NCI-H2107 treated with DMSO at 0.1 percent for 48 hours (cell line): Measurements from ENCODE around the gene IQCB1.
"Not testable (repeated sequence)": the region's sequence is repeated elsewhere in the genome, so short reads cannot be mapped to it uniquely, and the experiment has no call there.

Experiments used
- DNase-seq: peaks from one replicate; lab custom pipeline; 2025; ENCODE audit not compliant: unreplicated experiment; lab: John Stamatoyannopoulos, UW

The IQCB1 gene, protein sequence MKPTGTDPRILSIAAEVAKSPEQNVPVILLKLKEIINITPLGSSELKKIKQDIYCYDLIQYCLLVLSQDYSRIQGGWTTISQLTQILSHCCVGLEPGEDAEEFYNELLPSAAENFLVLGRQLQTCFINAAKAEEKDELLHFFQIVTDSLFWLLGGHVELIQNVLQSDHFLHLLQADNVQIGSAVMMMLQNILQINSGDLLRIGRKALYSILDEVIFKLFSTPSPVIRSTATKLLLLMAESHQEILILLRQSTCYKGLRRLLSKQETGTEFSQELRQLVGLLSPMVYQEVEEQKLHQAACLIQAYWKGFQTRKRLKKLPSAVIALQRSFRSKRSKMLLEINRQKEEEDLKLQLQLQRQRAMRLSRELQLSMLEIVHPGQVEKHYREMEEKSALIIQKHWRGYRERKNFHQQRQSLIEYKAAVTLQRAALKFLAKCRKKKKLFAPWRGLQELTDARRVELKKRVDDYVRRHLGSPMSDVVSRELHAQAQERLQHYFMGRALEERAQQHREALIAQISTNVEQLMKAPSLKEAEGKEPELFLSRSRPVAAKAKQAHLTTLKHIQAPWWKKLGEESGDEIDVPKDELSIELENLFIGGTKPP

DNA sequence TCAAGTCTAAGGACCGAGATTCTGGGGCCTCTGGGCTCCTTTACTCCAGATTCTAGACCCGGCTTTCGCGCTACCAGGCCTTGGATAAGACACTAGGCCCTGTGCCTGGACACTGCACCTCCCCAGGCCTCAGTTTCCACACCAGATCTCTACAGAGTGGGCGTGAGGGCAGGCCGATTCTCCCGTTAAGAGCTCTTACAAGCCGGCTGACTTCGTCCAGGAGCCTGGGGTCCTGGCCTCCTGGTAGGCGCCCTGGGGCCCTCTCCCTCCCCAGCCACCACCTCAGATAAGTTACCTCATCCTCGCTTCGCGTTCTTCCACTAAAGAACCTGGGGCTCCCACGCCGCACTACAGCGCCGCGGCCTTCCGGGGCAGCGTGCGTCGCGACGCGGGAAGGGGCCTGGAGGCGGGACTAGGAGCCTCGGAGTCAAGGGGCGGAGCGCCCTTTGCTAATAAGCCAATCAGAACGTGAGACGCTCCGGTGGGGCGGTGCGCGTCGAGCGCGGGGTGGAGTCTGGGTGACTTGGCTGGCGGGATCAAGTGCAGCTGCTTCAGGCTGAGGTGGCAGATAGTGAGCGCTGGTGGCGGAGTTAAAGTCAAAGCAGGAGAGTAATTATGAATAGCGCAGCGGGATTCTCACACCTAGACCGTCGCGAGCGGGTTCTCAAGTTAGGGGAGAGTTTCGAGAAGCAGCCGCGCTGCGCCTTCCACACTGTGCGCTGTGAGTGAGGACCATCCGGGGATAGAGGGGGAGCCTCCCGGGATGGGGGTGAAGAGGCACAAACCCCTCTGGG is at the start of gene IQCB1, which contains the start of gene EAF2:
Gene IQCB1 (minus strand): TSS at position 390 of the 794 bp plus-strand sequence. CDS start 6,100 bp downstream, outside the sequence.
Gene EAF2 (plus strand): TSS at position 539 of the 794 bp plus-strand sequence. CDS start 77 bp downstream, at position 616.
- DNase-seq, result peak; percentile 96

DNA sequence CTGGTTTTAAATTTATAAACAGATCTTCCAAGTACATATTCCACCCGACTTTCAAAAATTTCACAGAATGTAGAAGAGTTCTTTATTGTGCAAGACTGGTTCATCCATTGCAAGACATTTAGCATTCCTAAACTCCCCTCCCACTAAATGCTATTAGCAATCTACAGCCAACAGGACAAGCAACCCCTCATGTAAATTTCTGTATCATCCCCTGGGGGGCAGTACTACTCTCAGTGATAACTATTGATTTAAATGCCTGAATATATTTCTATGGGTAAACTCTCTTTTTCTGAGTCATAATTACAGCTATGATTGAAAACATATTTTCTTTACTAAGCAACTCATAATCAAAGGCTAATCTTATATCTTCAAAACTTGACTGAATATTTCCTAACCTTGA is 48.6 kb upstream of the IQCB1 start:
- DNase-seq, result no peak

DNA sequence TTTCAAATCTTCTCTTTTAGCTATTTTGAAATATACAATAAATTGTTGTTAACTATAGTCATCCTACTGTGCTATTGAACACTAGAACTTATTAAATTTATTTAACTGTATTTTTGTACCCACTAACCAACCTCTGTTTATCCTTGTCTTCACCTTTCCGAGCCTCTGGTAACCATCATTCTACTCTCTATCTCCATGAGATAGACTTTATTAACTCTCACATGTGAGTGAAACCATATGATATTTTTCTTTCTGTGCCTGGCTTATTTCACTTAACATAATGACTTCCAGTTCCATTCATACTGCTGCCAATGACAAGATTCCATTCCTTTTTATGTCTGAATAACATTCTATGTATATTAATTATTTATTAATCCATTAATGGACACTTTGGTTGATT is 43.6 kb upstream of the IQCB1 start:
- no peak for DNase-seq

DNA sequence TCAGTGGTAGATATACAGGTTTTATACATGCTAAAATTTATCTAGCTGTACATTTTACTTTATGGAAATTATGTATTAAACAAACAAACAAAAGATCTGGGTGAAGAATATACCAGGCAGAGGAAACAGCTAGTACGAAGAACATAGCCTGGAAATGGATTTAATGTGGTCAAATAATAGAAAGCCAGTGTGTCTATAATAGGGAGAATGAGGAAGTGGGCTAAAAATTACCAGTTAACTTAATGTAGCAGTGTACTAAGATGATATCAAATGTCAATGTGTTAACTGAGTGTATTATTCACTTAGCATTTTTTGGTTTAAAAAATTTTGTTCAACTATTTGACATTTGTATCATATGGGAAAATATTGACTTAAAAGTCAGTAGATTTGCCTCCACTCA is 36.6 kb upstream of the IQCB1 start:
- DNase-seq, result no peak

DNA sequence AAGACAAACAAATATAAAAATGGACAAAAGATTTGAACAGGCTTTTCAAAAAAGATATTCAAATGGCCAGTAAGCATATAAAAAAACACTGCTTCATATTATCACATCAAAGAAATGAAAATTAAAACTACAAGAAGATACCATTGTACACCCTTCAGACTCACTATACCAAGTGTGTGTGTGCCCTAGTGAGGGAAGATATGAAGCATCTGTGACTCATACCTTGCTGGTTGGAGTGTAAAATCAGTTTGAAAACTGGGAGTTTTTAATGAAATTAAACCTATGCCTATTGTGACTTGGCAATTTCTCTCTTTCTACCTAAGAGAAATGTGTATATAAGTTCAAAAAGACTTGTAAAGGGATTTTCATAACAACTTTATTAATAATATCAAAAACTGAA is 35.9 kb upstream of the IQCB1 start:
- no peak for DNase-seq

DNA sequence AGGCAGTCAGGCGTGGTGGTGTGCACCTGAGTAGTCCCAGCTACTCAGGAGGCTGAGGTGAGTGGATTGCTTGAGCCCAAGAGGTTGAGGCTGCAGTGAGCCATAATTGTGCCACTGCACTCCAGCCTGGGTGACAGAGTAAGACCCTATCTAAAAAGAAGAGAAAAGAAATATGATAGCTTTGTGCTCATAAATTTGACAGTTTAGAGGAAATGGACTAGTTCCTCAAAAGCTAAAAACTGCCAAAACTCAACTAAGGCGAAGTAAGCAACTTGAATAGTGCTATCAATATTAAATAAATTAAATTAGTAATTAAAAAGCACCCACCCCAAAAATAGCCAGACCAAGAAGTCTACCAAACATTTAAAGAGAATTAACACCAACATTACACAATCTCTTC is 34.9 kb upstream of the IQCB1 start:
- no peak for DNase-seq

DNA sequence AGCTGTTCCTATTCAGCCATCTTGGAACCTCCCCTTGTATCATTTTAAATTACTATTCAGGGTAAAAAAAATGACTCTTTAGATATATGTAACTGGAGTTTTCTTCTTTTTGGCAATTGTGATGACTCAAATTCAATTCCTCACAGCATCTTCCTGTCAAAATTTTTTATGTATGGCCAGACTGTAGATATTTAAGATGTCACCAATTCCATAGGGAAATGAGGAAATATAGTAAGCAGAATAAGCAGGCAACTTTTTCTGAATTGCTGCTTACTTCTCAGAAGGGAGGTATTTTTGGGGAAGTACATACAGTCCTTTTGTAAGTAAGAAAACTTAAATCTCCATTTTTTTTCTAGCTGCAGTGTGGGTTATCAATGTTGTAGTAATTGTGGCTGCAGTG is 28.9 kb upstream of the IQCB1 start:
- no peak for DNase-seq

DNA sequence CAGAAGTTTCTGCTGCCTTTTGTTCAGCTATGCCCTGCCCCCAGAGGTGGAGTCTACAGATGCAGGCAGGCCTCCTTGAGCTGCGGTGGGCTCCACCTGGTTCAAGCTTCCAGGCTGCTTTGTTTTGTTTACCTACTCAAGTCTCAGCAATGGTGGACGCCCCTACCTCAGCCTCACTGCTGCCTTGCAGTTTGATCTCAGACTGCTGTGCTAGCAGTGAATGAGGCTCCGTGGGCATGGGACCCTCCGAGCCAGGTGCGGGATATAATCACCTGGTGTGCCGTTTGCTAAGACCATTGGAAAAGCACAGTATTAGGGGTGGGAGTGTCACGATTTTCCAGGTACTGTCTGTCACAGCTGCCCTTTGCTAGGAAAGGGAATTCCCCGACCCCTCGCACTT is 28.4 kb upstream of the IQCB1 start:
- not testable (repeated sequence) for DNase-seq

DNA sequence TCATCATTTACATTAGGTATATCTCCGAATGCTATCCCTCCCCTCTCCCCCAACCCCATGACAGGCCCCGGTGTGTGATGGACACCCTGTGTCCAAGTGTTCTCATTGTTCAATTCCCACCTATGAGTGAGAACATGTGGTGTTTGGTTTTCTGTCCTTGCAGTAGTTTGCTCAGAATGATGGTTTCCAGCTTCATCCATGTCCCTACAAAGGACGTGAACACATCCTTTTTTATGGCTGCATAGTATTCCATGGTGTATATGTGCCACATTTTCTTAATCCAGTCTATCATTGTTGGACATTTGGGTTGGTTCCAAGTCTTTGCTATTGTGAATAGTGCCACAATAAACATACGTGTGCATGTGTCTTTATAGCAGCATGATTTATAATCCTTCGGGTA is 22.9 kb upstream of the IQCB1 start:
- not testable (repeated sequence) for DNase-seq

DNA sequence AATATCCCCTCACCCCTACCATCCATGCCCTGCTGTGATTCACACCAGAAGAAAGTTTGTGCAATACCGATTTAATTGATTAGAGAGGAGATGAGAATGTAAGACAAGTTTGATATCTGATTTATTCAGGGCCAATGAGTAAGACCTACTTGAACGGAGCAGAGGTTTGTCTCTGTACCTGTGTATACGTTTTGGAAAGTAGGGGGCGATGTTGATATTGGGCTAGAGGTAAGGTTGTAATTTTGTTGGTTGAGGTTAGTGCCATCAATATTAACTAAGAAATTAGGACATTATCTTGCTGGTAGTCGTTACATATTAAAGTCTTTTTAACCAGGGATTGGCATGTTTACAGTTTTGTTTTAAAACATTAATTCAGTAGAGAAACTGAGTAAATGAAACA is 20.7 kb upstream of the IQCB1 start:
- DNase-seq, result no peak

DNA sequence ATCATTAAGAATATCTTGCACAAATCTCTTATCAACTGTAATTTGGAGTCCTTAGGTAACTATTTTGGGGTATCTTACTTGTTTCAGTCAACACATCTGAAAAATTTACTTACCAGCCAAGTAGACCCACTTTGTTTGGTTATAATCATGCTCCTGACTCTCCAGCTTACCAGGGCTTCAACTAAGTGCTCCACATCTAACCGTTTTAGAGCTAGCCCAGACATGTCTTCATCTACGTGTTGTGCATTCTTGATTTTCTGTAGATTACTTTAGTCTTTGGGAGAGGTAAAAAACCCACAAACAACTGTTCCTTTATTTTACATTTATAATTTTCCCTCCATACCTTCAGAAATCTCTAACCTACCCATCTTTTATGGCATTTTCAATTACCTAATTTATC is 17.4 kb upstream of the IQCB1 start:
- no peak for DNase-seq

DNA sequence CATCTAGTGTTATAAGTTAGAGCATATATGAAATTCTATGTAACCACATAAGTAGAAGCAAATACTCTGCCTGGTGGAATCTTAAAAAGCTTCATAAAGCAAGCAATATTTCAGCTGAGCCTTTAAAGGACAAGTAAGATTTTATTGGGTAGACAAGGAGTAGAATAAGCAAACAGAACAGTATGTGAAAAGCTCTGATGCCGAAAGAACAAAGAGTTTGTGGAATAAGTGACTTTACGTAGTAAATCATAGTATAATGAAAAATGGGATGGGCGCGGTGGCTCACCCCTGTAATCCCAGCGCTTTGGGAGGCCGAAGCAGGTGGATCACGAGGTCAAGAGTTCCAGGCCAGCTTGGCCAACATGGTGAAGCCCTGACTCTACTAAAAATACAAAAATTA is 10.0 kb upstream of the IQCB1 start:
- DNase-seq, result no peak

DNA sequence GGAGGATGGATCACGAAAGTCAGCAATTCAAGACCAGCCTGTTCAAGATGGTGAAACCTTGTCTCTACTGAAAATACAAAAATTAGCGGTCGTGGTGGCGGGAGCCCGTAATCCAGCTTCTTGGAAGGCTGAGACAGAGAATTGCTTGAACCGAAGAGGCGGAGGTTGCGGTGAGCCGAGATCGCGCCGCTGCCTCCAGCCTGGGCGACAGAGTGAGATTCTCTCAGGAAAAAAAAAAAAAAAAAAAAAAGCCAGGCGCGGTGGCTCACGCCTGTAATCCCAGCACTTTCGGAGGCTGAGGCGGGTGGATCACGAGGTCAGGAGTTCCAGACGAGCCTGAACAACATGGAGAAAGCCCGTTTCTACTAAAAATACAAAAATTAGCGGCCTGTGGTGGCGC is 5.1 kb upstream of the IQCB1 start:
- DNase-seq, result no peak

DNA sequence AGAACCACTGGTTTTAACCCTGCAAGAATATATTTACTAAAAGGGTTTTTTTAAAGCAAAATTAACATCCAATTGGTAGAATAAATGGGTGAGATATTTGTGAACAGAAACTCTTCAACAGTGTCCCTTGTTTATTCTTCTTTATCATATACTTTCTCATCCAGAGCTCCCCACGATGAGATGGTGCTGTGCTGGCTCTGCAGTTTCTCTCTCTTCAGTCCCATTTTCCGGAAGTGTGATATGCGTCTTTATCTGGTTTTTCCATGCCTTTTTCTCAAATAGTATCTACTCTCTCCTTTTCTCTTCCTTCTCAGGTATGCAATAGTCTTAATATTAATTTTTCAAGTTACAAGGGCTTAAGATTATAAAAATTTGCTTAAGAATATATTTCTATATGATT is 1.6 kb upstream of the IQCB1 start:
- no peak for DNase-seq

DNA sequence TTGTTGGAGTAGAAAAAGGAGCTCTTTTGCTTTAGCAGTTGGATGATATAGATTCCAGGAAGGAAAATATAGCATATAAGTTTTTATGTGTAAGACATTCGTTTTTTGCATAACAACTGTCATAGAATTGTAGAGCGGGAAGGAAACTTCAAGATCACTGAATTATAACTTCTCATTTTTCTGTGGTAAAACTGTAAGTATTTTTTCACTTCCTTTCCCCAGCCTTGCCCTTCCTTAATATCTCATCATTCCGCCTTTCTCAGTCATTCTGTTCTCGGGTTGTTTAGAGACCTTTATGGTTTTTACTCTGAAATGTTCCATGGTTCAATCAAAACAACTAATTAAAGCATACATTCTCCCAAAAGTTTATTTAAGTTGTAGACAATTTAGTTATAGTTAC is 1.2 kb upstream of the IQCB1 start:
- no peak for DNase-seq

DNA sequence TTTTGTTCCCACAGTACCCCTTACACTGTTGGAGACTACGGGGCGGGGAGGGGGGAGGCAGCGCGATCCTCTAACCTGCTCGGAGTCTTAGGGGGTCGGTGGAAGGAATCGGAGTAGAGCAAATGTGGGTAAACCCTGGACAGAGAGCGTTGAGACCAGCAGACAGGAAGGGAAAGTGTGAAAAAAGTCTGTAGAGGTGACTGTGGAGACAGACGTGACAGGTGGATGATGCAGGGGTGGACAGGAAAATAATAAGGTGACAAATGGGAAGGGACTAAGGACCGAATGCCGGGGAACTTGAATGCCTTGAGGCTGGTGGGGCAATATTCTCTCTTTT is 573 bp upstream of the IQCB1 start:
- peak; percentile 26 for DNase-seq

DNA sequence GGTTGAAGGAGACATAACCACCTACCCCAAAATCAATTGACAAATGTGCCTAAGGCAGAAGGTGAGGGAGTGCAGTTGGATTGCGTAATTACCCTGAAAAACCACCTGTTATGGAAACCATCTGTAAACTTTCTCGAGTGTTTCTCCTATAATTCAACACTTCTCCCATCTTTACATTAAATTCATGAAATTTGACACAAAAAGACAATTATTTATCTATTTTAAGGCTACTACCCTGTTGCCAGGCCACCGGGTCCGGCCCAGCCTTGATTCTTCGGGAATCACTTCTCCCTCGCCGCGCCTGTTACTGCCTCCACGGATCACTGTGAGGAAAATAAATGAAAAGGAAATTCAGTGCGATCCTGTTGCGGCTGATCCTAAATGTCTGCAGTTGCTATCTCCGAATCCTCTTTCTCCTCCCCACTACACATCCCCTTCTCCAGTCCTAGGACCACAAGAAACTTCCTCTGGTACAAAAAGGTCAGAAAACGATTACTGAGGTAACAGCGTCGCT is 646 bp downstream of the IQCB1 start:
- DNase-seq, result peak; percentile 70

DNA sequence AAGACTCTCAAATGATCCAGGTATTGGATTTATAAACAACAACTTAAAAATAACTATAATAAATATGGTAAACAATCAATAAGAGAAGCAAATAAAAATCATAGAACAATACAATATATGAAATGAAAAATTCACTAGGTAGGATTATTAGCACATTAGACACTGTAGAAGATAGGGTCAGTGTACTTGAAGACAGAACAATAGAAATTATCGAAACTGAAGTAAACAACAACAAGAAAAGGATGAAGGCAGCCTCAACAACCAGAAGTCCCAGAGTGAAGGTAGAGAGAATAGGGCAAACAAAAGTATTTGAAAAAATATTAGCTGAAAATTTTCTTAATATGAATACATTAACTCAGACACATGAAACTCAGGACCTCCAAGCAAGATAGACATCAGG is 11.9 kb downstream of the IQCB1 start:
- no peak for DNase-seq

DNA sequence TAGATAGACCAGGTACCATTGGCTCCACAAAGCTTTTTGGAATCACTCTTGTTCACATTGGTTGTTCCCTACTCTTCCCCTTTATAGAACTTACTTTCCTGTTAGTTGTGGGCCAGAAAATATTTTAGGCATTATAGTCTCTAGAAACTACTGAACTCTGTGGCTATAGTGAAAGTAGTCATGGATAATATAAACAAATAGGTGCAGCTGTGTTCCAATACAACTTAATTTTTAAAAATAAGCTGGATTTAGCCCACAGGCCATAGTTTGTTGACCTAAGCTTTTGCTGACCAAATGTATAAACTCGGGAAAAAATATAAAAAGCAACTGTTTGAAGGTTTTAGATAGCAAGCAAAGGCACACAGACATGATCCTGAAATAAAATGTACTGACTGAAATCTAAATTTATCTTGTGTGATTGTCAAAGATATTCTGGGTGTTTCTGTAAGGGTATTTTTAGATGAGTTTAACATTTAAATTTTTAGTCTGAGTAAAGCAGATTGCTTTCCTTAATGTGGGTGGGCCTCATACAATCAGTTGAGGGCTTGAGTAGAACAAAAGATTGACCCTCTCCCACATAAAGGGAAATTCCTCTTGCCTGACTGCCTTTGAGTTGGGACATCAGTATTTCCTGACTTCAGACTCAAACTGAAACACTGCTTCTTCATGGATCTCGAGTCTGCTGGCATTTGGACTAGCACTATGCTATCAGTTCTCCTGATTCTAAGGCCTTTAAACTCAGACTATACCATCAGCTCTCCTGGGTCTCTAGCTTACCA is 13.2 kb downstream of the IQCB1 start:
- no peak for DNase-seq

DNA sequence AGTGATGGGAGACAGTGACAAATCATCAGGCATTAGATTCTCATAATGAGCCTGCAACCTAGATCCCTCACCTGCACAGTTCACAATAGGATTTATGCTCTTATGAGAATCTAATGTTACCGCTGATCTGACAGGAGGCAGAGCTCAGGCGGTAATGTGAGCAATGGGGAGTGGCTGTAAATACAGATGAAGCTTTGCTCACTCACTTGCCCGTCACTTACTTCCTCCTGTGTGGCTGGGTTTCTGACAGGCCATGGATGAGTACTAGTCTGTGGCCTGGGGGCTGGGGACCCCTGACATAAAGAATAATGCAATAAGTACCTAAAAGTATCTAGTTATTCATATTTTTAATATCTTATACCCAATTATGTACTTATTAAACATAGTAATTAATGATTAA is 15.6 kb downstream of the IQCB1 start:
- DNase-seq, result no peak

DNA sequence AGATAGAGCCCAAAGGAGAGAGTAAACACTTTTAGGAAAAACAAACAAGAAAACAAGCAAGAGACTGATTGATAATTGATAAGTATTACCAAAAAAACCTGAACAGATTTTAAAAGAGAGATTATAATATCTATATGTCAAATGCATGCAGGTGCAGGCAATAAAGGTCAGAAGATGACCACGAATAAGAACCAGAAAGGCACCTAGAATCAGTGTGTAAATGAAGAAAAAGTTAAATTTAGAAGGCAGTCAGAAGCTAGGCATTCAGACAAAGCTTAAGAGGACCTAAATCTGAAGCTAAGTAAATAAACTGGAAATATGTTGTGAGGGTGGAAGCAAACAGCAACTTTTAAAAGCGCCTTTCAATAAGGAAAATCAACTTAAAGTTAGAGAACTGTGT is 16.3 kb downstream of the IQCB1 start:
- DNase-seq, result no peak
